Activated CD4-positive, alpha-beta memory T cell treated with anti-CD3 and anti-CD28 coated beads, Interleukin-2, amount 10 ng/mL, durations not matched to agents 7 days and 5 days (primary cell): Measurements from ENCODE around the gene TEX29. TPM values are rescaled to one million over a fixed set of nuclear protein-coding genes. Genes with fewer than 3 reads are reported as not detected.

Source experiments
- CTCF ChIA-PET: fragments of 350-600 bp; sonication (Branson Sonifier 250); formaldehyde crosslinking; loops from one replicate; lab custom pipeline; 2021; ENCODE audit warnings: antibody characterized with exemption, inconsistent platforms; lab: Charles Lee
- POLR2A ChIA-PET: fragments of 350-600 bp; sonication (Branson Sonifier 250); formaldehyde crosslinking; loops from one replicate; lab custom pipeline; 2021; ENCODE audit warnings: antibody characterized with exemption; lab: Charles Lee
- DNase-seq: peaks from one replicate; pipeline ENCODE4 v3.0.0-alpha.2; 2020
- H3K27ac Mint-ChIP-seq: one replicate; pipeline ENCODE4 v1.8.0; 2021; ENCODE audit warnings: mild to moderate bottlenecking, mixed read lengths
- H3K27me3 Mint-ChIP-seq: one replicate; pipeline ENCODE4 v1.8.0; 2021; ENCODE audit warnings: mixed read lengths
- H3K36me3 Mint-ChIP-seq: one replicate; pipeline ENCODE4 v1.8.0; 2021; ENCODE audit warnings: low read depth, mixed read lengths
- H3K4me1 Mint-ChIP-seq: one replicate; pipeline ENCODE4 v1.8.0; 2021; ENCODE audit warnings: mixed read lengths
- H3K4me3 Mint-ChIP-seq: one replicate; pipeline ENCODE4 v1.8.0; 2021; ENCODE audit warnings: mild to moderate bottlenecking, mixed read lengths
- H3K9me3 Mint-ChIP-seq: one replicate; pipeline ENCODE4 v1.8.0; 2021; ENCODE audit warnings: mixed read lengths
- total RNA-seq, 2 experiments: library from RNA; stranded (reverse); gene quantifications; one replicate each; pipeline ENCODE4 v1.2.3, GENCODE V29; 2021

Gene TEX29
- total RNA-seq, 2 experiments from 2014 or later, result 0.73 to 0.93 TPM

DNA sequence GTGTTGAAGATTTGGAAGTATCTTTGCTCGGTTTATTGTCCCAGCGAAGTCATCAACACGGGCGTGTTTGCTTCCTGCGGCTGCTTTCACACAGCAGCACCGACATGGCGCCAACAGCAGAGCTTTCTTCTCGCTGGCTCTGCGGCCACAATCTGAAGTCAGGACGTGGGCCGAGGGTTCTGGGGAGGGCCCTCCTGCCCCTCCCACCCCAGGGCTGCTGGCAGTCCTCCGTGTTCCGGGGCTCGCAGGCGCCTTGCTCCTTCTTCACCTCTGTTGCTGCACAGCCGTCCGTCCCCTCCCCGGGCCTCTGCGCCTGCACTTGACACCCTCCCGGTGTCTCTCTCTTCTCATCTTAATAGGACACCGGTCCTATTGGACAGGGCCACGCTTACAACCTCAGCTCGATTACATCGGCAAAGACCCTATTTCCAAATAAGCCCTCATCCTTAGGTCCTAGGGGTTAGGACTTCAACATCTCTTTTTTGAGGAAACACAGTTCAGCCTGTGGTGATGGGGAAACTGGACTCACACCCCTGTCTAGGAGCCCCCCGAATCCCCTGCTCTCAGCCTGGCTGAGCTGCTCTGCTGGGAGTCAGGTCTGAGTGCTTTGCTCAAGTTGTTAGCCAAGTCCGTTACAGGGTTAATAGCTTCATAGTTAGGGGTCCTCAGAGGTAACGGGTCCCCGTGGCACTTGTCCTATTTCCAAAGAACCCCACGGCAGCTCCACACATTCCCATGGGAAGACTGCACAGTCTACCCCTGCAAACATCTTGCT lies 2.7 kb upstream of the TEX29 start:
- H3K4me1 Mint-ChIP-seq, result no peaks in the 10 kb centered on the region
- CTCF ChIA-PET, result no interaction called here
- no peak overlapping the region for H3K4me3 Mint-ChIP-seq
- peaks cover 3% of the 10 kb centered on the region for H3K36me3 Mint-ChIP-seq
- no peak for DNase-seq
- POLR2A ChIA-PET, result no interaction called here
- no peak overlapping the region for H3K27ac Mint-ChIP-seq
- no peaks in the 10 kb centered on the region for H3K27me3 Mint-ChIP-seq
- H3K9me3 Mint-ChIP-seq, result no peaks in the 10 kb centered on the region

DNA sequence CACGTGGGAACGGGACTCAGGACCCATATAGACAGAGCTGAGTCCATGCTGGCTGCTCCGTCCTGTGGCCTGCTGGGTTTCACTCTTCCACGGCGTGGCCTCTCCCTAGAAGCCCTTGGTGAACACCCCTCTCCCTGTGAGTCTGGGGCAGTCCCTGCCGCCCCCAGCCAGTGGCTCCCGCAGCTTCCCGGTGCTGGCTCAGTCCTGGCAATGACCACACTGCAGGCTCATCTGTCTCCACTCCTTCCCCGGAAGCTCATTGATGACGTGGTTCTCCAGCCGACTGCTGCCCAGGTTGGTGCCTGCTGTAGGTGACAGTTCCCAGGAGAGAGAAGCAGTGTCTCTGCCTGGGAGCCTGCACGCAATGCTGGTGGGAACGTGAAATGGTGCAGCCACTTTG lies 2.1 kb upstream of the TEX29 start:
- ChIA-PET POLR2A (no interaction called here), CTCF (no interaction called here)
- no peak overlapping the region for H3K4me3 Mint-ChIP-seq
- H3K27ac Mint-ChIP-seq, result no peak overlapping the region
- no peaks in the 10 kb centered on the region for H3K27me3 Mint-ChIP-seq
- no peaks in the 10 kb centered on the region for H3K36me3 Mint-ChIP-seq
- peaks cover under 1% of the 10 kb centered on the region for H3K4me1 Mint-ChIP-seq
- no peak for DNase-seq
- H3K9me3 Mint-ChIP-seq, result no peaks in the 10 kb centered on the region

DNA sequence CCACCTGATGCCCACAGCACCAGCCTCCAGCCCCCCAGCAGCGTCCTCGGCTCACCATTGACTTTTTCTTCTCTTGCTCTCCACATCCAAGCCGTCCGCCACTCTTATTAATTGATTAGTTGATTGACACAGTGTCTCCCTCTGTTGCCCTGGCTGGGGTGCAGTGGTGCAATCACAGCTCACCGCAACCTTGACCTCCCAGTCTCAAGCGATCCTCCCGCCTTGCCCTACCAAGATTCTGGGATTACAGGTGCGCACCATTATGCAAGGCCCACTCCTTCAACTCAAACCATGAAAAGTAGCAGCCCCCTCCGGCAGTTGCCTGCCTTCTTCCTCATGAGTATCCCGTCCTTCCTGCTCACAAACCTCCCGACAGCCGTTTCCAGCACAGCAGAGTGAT lies 921 bp upstream of the TEX29 start:
- no peaks in the 10 kb centered on the region for H3K27me3 Mint-ChIP-seq
- H3K36me3 Mint-ChIP-seq, result no peaks in the 10 kb centered on the region
- no peaks in the 10 kb centered on the region for H3K9me3 Mint-ChIP-seq
- peaks cover 9% of the 10 kb centered on the region for H3K4me1 Mint-ChIP-seq
- H3K4me3 Mint-ChIP-seq, result no peak overlapping the region
- H3K27ac Mint-ChIP-seq, result no peak overlapping the region
- ChIA-PET CTCF (no interaction called here), POLR2A (no interaction called here)
- no peak for DNase-seq

DNA sequence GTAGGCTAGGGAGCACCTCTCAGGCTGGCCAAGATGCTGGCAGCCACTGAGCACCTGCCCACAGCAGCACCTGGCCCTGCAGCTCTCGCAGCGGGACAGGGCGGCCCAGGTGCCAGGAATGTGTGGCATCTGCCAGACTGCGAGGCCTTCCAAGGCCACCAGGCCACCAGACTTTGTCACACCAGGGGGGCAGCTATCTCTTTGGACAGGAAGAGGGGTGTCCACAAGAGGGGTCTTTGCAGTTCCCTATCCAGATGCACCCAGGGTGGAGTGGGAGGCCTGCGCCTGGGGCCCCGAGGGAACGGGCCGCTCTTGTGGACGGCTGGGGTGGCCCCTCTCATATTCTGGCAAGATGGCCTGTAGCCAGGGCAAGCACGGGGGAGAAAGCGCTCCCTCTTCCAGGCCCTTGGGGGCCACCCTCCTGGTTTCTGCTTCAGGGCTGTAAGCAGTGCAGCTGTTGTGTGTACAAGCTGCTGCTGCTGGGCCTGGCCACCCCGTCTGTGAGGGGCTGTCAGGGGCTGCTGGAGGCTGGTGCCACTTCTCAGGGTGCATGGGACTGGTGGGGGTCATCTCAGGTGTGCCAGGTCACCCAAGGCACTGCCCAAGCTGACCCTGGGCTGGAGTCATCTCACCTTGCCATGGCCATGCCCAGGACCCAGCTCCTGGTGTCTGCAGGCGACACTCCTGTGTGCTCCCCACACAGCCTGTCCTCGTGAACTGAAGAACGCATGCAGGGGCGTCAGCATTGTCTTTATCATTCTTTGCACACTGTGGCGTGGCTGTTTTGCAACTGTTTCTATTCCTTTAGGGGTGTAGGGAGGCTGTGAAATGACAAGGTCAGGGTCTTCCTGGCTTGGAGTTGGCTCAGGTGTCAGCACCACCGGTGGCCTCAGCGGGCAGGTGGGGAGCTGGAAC lies 1.8 kb downstream of the TEX29 start:
- CTCF ChIA-PET, result no interaction called here
- POLR2A ChIA-PET, result no interaction called here

DNA sequence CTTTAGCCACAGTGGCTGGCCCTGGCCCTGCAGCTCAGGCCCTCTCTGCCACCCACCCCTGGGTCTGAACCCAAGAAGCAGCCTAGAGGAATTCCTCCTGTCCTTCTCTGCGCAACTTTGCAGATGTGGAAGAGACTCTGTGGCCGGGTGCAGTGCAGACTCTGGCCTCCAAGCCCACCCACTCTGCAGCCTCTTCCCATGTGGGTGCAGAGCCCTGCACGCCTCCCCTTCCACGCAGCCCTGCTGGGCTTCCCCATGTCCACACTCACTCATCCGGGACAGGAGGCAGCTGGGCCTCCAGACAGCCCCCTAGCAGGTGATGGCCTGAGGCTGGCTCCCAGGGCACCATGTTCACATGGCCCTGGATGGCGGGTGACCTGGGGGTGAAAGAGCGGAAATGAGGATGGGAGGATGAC lies 2.5 kb downstream of the TEX29 start:
- Mint-ChIP-seq H3K4me1 (peaks cover 9% of the 10 kb centered on the region), H3K27ac (no peak overlapping the region), H3K36me3 (no peaks in the 10 kb centered on the region), H3K9me3 (no peaks in the 10 kb centered on the region), H3K4me3 (no peak overlapping the region), H3K27me3 (no peaks in the 10 kb centered on the region)
- POLR2A ChIA-PET, result no interaction called here
- no peak for DNase-seq
- CTCF ChIA-PET, result no interaction called here

More for the DNA sequence above, 1.8 kb downstream of the TEX29 start:
- no peaks in the 10 kb centered on the region for H3K27me3 Mint-ChIP-seq
- DNase-seq, result no peak
- H3K9me3 Mint-ChIP-seq, result no peaks in the 10 kb centered on the region
- no peak overlapping the region for H3K27ac Mint-ChIP-seq
- no peak overlapping the region for H3K4me3 Mint-ChIP-seq
- peaks cover 9% of the 10 kb centered on the region for H3K4me1 Mint-ChIP-seq
- no peaks in the 10 kb centered on the region for H3K36me3 Mint-ChIP-seq

DNA sequence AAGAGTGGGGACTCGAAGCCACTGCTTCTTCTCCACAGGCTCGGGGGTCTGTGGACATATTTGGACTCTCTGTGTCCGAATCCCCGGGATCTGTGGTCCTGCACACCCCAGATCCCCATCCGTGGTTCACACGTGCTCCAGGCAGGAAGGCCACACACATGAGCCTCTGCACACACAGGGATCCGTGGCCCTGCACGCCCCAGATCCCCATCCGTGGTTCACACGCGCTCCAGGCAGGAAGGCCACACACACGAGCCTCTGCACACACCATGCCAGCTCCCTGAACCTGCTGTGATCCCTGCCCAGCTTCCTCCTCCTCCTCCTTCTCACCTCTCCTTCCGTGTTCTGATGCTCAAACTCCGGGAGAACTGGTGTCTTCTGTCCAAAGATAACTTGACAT lies 3.1 kb downstream of the TEX29 start:
- no peak for DNase-seq
- CTCF ChIA-PET, result no interaction called here
- POLR2A ChIA-PET, result no interaction called here
- H3K4me1 Mint-ChIP-seq, result peaks cover 9% of the 10 kb centered on the region
- no peaks in the 10 kb centered on the region for H3K27me3 Mint-ChIP-seq
- H3K36me3 Mint-ChIP-seq, result no peaks in the 10 kb centered on the region
- peak overlapping the region; percentile 28 for H3K4me3 Mint-ChIP-seq
- H3K9me3 Mint-ChIP-seq, result no peaks in the 10 kb centered on the region
- H3K27ac Mint-ChIP-seq, result no peak overlapping the region

DNA sequence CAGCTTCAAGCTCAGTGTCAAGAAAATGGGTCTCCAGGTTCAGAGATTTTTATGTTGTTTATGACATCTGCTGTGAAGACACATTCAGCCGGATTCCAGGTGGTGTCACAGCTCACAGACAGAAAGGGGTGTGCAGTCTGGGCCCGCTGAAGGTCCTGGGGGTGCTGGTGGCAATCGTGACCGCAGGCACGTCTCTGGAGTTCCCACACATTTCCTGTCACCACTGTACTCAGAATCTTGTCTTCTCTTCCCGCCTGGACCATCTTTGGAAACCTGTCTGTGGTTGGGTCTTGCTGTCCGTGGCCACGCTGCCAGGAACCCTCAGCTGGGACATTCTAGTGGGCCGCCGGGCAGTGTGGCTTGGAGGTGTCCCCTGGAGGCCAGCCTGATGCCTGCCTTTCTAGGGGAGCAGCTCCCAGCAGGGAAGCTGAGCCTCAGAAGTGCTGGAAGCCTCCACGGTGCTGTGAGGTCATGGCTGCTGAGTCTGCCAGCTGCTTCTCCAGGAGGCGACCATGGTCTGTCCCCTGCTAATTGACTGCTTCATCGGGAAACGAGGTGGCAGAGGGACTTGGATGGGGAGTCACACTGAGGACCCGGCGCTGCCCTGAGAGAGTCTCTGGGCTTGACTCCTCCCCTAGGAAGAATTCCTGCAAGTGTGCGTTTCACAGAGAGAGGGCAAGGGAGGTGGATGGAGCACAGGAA lies 3.7 kb downstream of the TEX29 start:
- Mint-ChIP-seq H3K4me1 (peaks cover 9% of the 10 kb centered on the region), H3K36me3 (no peaks in the 10 kb centered on the region), H3K9me3 (no peaks in the 10 kb centered on the region), H3K4me3 (peak overlapping the region; percentile 28), H3K27me3 (no peaks in the 10 kb centered on the region), H3K27ac (no peak overlapping the region)
- ChIA-PET POLR2A (no interaction called here), CTCF (no interaction called here)
- no peak for DNase-seq

DNA sequence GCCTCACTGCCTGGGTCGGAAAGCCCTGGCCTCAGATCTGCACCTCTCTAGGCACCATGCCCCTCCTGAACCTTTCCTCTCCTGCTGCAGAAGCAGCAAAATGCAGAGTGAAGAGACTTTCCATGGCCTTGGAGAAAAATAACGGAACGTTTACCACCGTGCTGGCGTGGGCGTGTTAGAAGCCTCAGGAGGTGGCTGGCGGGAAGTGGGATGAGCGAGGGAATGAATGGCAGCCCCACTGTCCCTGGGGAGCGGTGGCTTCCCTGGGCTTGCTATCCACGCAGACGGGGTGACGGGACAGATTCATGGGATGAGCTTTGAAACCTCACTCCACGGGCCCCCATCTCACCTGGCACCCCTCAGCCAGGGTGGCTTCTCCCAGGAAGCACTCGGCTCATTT lies 4.3 kb downstream of the TEX29 start:
- Mint-ChIP-seq H3K4me3 (no peak overlapping the region), H3K9me3 (no peaks in the 10 kb centered on the region), H3K27ac (no peak overlapping the region), H3K36me3 (no peaks in the 10 kb centered on the region), H3K4me1 (peaks cover 9% of the 10 kb centered on the region), H3K27me3 (no peaks in the 10 kb centered on the region)
- no peak for DNase-seq
- CTCF ChIA-PET, result no interaction called here
- POLR2A ChIA-PET, result no interaction called here

DNA sequence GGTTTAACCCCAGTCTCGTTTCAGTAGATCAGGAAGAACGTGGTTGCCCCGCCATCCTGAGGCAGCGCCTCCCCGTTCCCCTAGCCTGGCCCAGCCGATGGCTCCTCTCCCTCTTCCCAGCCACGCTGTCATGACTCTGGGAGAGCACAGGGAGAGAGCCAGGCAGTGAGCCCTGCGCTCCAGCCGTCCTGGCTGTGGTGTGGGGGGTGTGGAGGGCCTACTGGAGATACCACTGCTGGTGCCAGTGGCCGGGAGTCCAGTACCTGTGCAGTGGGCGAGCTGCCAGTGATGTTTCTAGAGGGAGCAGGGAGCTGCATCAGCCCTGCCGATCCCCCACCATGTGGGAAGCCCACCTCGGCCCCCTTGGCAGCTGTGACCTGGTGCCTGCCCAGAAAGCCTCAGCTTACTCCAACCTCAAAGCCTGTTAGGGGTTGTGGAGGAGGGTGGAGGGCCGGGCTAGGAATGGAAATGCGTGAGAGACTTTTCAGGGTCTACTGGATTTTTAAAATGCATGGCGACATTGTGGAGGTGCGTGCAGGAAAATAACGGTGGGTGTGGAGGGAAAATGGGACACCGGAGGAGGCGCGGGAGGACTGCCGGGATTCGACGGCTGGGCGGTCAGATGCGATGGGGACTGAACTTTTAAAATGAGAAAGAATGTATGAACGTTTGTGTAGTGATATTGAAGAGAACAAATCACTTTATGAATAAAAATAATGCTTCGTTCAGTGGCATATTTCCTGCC lies 4.9 kb downstream of the TEX29 start:
- ChIA-PET POLR2A (no interaction called here), CTCF (no interaction called here)
- H3K27ac Mint-ChIP-seq, result no peak overlapping the region
- no peak for DNase-seq
- H3K9me3 Mint-ChIP-seq, result no peaks in the 10 kb centered on the region
- no peaks in the 10 kb centered on the region for H3K27me3 Mint-ChIP-seq
- no peak overlapping the region for H3K4me3 Mint-ChIP-seq
- H3K36me3 Mint-ChIP-seq, result no peaks in the 10 kb centered on the region
- peaks cover 9% of the 10 kb centered on the region for H3K4me1 Mint-ChIP-seq

DNA sequence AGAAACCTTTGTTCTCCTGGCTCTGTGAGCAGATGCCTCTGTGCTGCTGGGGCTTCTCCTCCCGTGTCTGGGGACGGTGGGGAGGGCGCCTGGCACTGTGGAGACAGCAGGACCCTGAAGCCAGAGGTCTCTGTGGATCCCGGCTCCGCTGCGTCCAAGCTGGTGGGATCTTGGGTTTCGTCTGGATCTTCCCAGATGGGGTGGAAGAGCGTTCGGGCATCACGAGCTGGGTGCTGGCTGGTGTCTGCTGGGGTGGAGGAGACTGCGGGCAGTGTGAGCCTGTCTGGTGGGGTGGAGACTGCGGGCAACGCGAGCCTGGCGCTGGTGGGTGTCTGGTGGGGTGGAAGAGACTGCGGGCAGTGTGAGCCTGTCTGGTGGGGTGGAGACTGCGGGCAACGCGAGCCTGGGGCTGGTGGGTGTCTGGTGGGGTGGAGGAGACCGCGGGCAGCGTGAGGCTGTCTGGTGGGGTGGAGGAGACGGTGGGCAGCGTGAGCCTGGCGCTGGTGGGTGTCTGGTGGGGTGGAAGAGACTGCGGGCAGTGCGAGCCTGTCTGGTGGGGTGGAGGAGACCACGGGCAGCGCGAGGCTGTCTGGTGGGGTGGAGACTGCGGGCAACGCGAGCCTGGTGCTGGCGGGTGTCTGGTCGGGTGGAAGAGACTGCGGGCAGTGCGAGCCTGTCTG lies 5.6 kb downstream of the TEX29 start:
- no peak for DNase-seq
- H3K4me3 Mint-ChIP-seq, result no peak overlapping the region
- H3K27me3 Mint-ChIP-seq, result no peaks in the 10 kb centered on the region
- POLR2A ChIA-PET, result no interaction called here
- no peaks in the 10 kb centered on the region for H3K9me3 Mint-ChIP-seq
- H3K27ac Mint-ChIP-seq, result no peak overlapping the region
- H3K36me3 Mint-ChIP-seq, result no peaks in the 10 kb centered on the region
- CTCF ChIA-PET, result no interaction called here
- peaks cover 9% of the 10 kb centered on the region for H3K4me1 Mint-ChIP-seq

DNA sequence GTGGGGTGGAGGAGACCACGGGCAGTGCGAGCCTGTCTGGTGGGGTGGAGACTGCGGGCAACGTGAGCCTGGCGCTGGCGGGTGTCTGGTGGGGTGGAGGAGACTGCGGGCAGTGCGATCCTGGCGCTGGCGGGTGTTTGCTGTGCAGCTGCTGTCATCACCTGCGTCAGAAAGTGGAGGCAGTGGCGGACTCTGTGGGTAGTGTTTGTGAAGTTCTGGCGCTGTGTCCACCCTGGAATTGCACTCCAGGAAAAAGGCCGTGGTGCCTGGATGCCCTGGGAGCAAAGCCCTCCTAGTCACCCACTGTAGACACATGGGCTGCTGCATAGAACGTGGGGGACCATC lies 6.2 kb downstream of the TEX29 start:
- Mint-ChIP-seq H3K27me3 (no peaks in the 10 kb centered on the region), H3K36me3 (no peaks in the 10 kb centered on the region), H3K4me3 (no peak overlapping the region), H3K9me3 (no peaks in the 10 kb centered on the region), H3K27ac (no peak overlapping the region), H3K4me1 (peaks cover 9% of the 10 kb centered on the region)
- no peak for DNase-seq
- CTCF ChIA-PET, result no interaction called here
- POLR2A ChIA-PET, result no interaction called here

DNA sequence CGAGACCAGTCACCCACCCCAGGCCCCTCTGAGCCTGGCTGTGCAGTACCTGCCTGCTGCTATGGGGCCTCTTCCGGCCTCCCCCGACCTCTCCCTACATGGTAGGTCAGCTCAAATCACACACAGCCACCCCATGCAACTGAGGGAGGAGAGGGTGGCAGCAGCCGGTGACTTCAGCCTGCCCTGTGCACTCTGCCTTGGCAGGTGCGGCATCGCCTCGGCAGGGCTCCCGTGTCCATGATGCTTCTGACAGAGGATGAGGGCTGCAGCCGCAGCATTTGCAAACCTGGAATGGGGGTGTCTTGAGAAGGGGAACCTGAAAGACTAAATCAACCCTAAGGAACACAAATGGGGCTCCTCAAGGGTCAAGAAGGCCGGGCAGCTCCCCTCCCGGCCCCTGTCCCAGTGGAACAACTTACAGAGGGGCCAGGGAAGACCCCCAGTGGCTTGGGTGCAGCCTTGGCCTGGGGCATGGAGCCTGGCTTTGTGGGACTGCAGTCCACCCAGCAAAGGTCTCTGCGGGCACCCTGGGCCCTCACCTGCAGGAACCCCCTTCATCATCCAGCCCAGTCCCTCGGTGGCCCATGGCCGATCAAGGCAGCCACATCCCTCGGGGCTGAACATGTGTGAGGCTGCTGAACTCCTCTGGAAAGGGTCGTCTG lies 6.7 kb downstream of the TEX29 start:
- H3K4me1 Mint-ChIP-seq, result peaks cover 9% of the 10 kb centered on the region
- no peak overlapping the region for H3K27ac Mint-ChIP-seq
- no peaks in the 10 kb centered on the region for H3K9me3 Mint-ChIP-seq
- no peaks in the 10 kb centered on the region for H3K36me3 Mint-ChIP-seq
- DNase-seq, result peak; percentile 14
- H3K27me3 Mint-ChIP-seq, result no peaks in the 10 kb centered on the region
- ChIA-PET POLR2A (no interaction called here), CTCF (no interaction called here)
- no peak overlapping the region for H3K4me3 Mint-ChIP-seq
